HepG2 (cell line): Measurements from ENCODE around the gene CTLA4.

ENCODE experiments used
- CBX2 ChIP-seq, 2 experiments: fragments of 200-600 bp in 1 of 2; sonication (generic); formaldehyde crosslinking in 1 of 2; IDR thresholded peaks; 2 replicates each; pipeline versions ENCODE4 v1.7.0 to v1.8.1; 2018 to 2022; ENCODE audit warnings: low read depth in 2 of 2, low read length in 1 of 2, mild to moderate bottlenecking in 1 of 2, missing genetic modification reagents in 1 of 2
- CBX5 ChIP-seq: sonication (generic); formaldehyde crosslinking; IDR thresholded peaks from 2 replicates; pipeline ENCODE4 v1.4.0; 2020; ENCODE audit warnings: missing genetic modification reagents, borderline replicate concordance
- NR1H2 ChIP-seq: sonication (generic); formaldehyde crosslinking; IDR thresholded peaks from 2 replicates; pipeline ENCODE4 v1.8.1; 2022; ENCODE audit warnings: low read depth, missing genetic modification reagents, borderline replicate concordance
- POLR2A ChIP-seq, 2 experiments: IDR thresholded peaks; 2 replicates each; pipeline ENCODE4 v1.6.1; 2011; ENCODE audit warnings: low read depth in 2 of 2, low read length in 2 of 2, mild to moderate bottlenecking in 1 of 2, moderate library complexity in 1 of 2; ENCODE audit not compliant: insufficient read depth in 1 of 2
- SRY ChIP-seq: sonication (generic); formaldehyde crosslinking; IDR thresholded peaks from 2 replicates; pipeline ENCODE4 v1.8.0; 2022; ENCODE audit warnings: mild to moderate bottlenecking, missing genetic modification reagents
- TCF7 ChIP-seq: sonication (generic); IDR thresholded peaks from 2 replicates; pipeline ENCODE4 v1.6.1; 2016; ENCODE audit warnings: antibody characterized with exemption, low read depth
- ZNF350 ChIP-seq: sonication (generic); formaldehyde crosslinking; IDR thresholded peaks from 2 replicates; pipeline ENCODE4 v1.4.0; 2020; ENCODE audit warnings: mild to moderate bottlenecking, low read depth, missing genetic modification reagents, borderline replicate concordance
- ZNF431 ChIP-seq: sonication (generic); formaldehyde crosslinking; IDR thresholded peaks from 2 replicates; pipeline ENCODE4 v1.9.0; 2022; ENCODE audit warnings: missing genetic modification reagents, low read depth, mild to moderate bottlenecking, borderline replicate concordance
- TF ChIP-seq, protein P1 (sequence below): sonication (generic); formaldehyde crosslinking; IDR thresholded peaks from 2 replicates; pipeline ENCODE4 v1.5.0; 2020; ENCODE audit warnings: mild to moderate bottlenecking, missing genetic modification reagents, moderate library complexity

- TF ChIP-seq POLR2A (IDR thresholded peaks at IDR 0.05; ENCODE audit: insufficient read depth in 1 of 2, low read depth in 2 of 2, low read length in 2 of 2) = no peak
- no peak for TF ChIP-seq NR1H2 (CRISPR knock-in tag)
- no peak for TF ChIP-seq SRY (CRISPR knock-in tag)
- TF ChIP-seq, protein P1, sequence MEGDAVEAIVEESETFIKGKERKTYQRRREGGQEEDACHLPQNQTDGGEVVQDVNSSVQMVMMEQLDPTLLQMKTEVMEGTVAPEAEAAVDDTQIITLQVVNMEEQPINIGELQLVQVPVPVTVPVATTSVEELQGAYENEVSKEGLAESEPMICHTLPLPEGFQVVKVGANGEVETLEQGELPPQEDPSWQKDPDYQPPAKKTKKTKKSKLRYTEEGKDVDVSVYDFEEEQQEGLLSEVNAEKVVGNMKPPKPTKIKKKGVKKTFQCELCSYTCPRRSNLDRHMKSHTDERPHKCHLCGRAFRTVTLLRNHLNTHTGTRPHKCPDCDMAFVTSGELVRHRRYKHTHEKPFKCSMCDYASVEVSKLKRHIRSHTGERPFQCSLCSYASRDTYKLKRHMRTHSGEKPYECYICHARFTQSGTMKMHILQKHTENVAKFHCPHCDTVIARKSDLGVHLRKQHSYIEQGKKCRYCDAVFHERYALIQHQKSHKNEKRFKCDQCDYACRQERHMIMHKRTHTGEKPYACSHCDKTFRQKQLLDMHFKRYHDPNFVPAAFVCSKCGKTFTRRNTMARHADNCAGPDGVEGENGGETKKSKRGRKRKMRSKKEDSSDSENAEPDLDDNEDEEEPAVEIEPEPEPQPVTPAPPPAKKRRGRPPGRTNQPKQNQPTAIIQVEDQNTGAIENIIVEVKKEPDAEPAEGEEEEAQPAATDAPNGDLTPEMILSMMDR = no peak
- no peak for TF ChIP-seq ZNF350 (CRISPR knock-in tag)
- TF ChIP-seq TCF7 = no peak
- TF ChIP-seq CBX2 (IDR thresholded peaks at IDR 0.05; ENCODE audit: low read depth, low read length) = no peak
- TF ChIP-seq CBX2 (CRISPR knock-in tag; IDR thresholded peaks at IDR 0.05; ENCODE audit: low read depth) = no peak
- TF ChIP-seq CBX5 (CRISPR knock-in tag) = no peak
- TF ChIP-seq ZNF431 = no peak
These were observed 3.9 kb downstream of the CTLA4 start for GRCh38 chr2:203871371-203871983.
